GM18505 (cell line): ENCODE results near the gene LTA4H.

Source experiments
- ATAC-seq: cut with Tn5 transposase; IDR thresholded peaks from one replicate; pipeline ENCODE4 v1.9.1; 2021; ENCODE audit not compliant: unreplicated experiment
- POLR2A ChIP-seq: IDR thresholded peaks from 4 replicates; pipeline ENCODE4 v1.6.1; 2011; ENCODE audit warnings: borderline replicate concordance; ENCODE audit not compliant: insufficient read depth, insufficient read length; ENCODE audit errors: extremely low read depth

LTA4H gene

GRCh38 chr12:96033549-96034389 lies 1.6 kb downstream of the LTA4H start:
- ATAC-seq = no peak
- TF ChIP-seq POLR2A = no peak

GRCh38 chr12:96029826-96030225 lies 5.6 kb downstream of the LTA4H start:
- no peak for ATAC-seq
- TF ChIP-seq POLR2A = no peak

DNA sequence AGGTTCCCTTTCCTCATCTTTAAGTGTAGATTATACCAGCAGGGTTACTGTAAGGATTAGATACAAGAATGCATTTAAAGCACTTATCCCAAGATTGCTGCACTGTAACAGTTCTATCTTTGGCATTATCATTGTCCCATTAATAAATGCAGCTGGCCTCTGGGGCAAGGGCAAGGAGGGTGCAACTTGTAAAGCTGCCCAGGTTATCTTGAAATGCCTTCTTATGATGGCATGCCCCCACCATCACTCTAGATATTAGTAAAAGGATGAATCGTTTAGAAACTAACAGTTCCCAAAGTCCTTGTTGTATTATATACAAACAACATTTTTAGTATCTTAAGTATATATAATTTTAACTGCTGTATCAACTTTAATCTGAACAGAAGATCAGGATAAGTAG lies 6.8 kb downstream of the LTA4H start:
- no peak for ATAC-seq
- TF ChIP-seq POLR2A = no peak

GRCh38 chr12:96026331-96026730 lies 9.1 kb downstream of the LTA4H start:
- ATAC-seq = no peak
- no peak for TF ChIP-seq POLR2A

GRCh38 chr12:96025518-96025917 lies 9.9 kb downstream of the LTA4H start:
- ATAC-seq = no peak
- no peak for TF ChIP-seq POLR2A

GRCh38 chr12:96020314-96021003 lies 14.9 kb downstream of the LTA4H start:
- ATAC-seq = peak; percentile 97
- no peak for TF ChIP-seq POLR2A

DNA sequence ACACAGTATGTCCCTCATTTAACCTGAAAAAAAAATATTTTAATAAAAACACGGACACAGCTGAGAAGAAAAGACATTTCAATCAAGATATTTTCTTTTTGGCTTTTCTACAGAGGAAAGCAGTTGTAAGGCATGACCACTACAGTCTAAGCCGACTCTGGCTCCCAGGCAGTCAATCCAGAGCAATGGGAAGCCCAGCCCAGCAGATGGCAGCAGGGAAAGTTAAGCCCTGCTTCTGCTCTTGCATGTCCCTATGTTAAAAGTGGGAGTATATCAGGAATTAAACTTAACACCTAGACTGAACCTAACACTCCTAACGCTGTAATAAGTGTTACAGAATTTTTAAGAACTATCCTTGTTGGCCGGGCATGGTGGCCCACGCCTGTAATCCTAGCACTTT lies 19.7 kb downstream of the LTA4H start:
- no peak for TF ChIP-seq POLR2A
- no peak for ATAC-seq

GRCh38 chr12:96014943-96015599 lies 20.3 kb downstream of the LTA4H start:
- TF ChIP-seq POLR2A = no peak
- no peak for ATAC-seq

DNA sequence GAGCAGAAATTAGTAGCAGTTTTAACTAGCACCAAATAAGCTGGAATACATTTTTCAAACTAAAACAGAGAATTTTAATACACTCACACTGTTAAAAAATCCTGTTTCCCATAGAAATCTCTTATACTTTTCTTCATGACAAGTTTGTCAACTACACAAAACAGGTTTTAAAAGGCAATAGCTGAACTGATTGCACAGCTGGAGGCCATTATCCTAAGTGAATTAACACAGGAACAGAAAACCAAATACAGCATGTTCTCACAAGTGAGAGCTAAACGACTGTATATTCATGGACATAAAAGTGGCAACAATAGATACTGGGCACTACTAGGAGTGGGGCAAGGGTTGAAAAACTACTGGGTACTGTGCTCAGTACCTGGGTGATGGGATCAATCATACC lies 27.7 kb downstream of the LTA4H start:
- no peak for TF ChIP-seq POLR2A
- no peak for ATAC-seq

DNA sequence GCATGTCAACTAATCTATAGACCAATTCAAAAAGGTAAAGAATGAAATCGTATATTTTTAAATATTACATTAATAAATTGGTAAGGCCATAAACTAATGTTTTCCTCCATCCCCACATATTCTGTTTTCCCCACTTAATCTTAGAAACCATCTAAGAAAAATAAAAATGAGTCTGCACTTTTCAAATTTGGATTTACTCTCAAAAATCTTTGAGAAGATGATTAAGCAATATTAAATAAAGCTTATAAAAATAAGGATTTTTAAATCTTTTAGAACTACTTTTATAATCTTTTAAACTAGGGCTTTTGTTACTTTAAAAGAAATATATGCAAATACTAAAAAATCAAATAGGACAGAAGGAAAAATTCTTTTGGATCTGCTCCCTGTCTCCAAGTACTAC lies 28.7 kb downstream of the LTA4H start:
- ATAC-seq = no peak
- TF ChIP-seq POLR2A = no peak

- ATAC-seq = no peak
- no peak for TF ChIP-seq POLR2A
Measured at GRCh38 chr12:96000858-96001257, 34.5 kb downstream of the LTA4H start.

GRCh38 chr12:95999484-95999883 lies 35.9 kb downstream of the LTA4H start:
- ATAC-seq = no peak
- TF ChIP-seq POLR2A = no peak

DNA sequence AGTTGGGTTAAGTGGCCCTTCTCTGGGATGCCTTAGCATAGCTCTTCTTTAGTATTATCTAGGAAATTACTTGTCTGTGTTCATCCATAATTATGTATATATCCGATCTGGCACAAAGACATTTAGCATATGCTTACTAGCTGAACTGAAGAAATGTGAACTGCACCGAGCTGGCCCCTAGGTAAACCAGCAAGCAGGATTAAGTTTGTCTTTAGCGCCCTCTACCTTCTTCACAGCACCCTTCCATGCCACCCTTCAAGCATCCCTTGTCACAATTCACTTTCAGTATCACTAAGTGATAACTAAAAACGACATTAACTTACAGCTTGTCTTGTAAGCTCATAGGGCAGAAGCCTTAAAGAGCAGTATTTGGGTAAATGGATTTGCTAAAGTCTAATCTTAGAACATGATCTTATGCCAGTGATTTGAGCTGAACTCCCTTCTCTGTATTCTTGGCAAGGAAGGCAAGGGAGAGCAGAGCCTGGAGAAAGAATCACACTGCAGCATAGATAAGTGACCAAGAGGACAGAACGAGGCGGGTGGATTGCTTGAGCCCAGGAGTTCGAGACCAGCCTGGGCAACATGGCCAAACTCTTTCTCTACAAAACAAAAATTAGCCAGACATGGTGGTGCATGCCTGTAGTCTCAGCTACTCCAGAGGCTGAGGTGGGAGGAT lies 36.6 kb downstream of the LTA4H start:
- ATAC-seq = peak; percentile 88
- no peak for TF ChIP-seq POLR2A
